ENCODE measurements around the gene EDN2. TPM values are rescaled to one million over a fixed set of nuclear protein-coding genes. Genes with fewer than 3 reads are reported as not detected.

The EDN2 gene
- total RNA-seq, 1 donor from 2014 or later = not detected

GRCh38 chr1:41482001-41482765 is 2.3 kb downstream of the EDN2 start:
- no peak for TF ChIP-seq CTCF (IDR thresholded peaks at IDR 0.05; ENCODE audit: insufficient read depth, low read length, poor library complexity, severe bottlenecking)

DNA sequence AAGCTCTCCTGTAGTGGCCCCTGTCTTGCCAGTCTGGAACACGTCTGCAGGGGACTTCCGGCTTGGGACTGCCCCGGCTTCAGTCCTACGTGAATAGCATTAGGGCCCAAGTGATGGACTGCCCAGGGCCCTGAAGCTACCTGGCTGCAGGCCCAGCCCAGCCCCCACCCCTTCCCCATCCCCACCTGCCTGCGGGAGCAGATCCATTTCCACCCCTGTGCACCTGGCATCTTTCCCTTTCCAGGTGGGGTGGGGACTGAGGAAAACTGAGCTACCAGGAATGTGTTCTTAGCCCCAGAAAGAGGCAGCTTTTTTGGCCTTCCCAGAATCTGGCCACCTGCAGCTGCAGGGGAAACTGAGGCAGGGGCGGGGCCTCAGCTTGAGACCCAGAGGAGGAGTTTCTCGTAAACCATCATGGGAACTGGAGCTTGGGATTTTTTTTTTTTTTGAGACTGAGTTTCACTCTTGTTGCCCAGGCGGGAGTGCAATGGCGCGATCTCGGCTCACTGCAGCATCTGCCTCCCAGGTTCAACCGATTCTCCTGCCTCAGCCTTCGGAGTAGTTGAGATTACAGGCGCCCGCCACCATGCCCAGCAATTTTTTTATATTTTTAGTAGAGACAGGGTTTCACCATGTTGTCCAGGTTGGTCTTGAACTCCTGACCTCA is 3.2 kb downstream of the EDN2 start:
- Histone ChIP-seq H3K27me3 (ENCODE audit: control insufficient read depth, insufficient read depth, low read length) (no peaks in the 10 kb centered on the region), H3K4me3 (ENCODE audit: low read depth, low read length) (no peak overlapping the region), H3K36me3 (ENCODE audit: control insufficient read depth, insufficient read depth, low read length) (no peaks in the 10 kb centered on the region)
- DNase-seq (ENCODE audit: low read depth) = no peak
- no peak for TF ChIP-seq CTCF (IDR thresholded peaks at IDR 0.05; ENCODE audit: insufficient read depth, low read length, poor library complexity, severe bottlenecking)

More at GRCh38 chr1:41482001-41482765, 2.3 kb downstream of the EDN2 start:
- Histone ChIP-seq H3K4me3 (ENCODE audit: low read depth, low read length) (no peak overlapping the region), H3K36me3 (ENCODE audit: control insufficient read depth, insufficient read depth, low read length) (no peaks in the 10 kb centered on the region), H3K27me3 (ENCODE audit: control insufficient read depth, insufficient read depth, low read length) (no peaks in the 10 kb centered on the region)
- DNase-seq (ENCODE audit: low read depth) = no peak

- no peak for TF ChIP-seq CTCF (IDR thresholded peaks at IDR 0.05; ENCODE audit: insufficient read depth, low read length, poor library complexity, severe bottlenecking)
- Histone ChIP-seq H3K4me3 (ENCODE audit: low read depth, low read length) (no peak overlapping the region), H3K36me3 (ENCODE audit: control insufficient read depth, insufficient read depth, low read length) (no peaks in the 10 kb centered on the region), H3K27me3 (ENCODE audit: control insufficient read depth, insufficient read depth, low read length) (no peaks in the 10 kb centered on the region)
- DNase-seq (ENCODE audit: low read depth) = no peak
Measured at GRCh38 chr1:41480204-41481108, 4.0 kb downstream of the EDN2 start.

DNA sequence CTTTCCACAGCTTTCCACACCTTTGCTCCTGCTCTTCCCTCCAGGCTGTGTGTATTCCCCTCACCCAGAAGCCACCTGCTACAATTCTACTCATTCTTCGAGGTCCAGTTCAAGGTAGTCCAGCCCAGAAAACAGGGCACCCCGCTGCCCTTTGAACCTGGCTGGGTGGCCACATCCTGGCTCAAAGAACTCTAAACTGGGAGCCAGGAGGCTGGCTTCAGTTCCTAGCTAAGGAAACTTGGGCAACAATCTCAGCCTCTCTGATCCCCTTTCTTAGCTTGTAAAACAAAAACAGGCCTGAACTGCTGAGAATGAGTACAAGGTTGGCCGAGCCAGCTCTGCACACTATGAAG is 4.7 kb downstream of the EDN2 start:
- no peak for DNase-seq (ENCODE audit: low read depth)
- TF ChIP-seq CTCF (IDR thresholded peaks at IDR 0.05; ENCODE audit: insufficient read depth, low read length, poor library complexity, severe bottlenecking) = no peak
- no peaks in the 10 kb centered on the region for H3K36me3 ChIP-seq (ENCODE audit: control insufficient read depth, insufficient read depth, low read length)
- no peaks in the 10 kb centered on the region for H3K27me3 ChIP-seq (ENCODE audit: control insufficient read depth, insufficient read depth, low read length)
- H3K4me3 ChIP-seq (ENCODE audit: low read depth, low read length) = no peak overlapping the region

DNA sequence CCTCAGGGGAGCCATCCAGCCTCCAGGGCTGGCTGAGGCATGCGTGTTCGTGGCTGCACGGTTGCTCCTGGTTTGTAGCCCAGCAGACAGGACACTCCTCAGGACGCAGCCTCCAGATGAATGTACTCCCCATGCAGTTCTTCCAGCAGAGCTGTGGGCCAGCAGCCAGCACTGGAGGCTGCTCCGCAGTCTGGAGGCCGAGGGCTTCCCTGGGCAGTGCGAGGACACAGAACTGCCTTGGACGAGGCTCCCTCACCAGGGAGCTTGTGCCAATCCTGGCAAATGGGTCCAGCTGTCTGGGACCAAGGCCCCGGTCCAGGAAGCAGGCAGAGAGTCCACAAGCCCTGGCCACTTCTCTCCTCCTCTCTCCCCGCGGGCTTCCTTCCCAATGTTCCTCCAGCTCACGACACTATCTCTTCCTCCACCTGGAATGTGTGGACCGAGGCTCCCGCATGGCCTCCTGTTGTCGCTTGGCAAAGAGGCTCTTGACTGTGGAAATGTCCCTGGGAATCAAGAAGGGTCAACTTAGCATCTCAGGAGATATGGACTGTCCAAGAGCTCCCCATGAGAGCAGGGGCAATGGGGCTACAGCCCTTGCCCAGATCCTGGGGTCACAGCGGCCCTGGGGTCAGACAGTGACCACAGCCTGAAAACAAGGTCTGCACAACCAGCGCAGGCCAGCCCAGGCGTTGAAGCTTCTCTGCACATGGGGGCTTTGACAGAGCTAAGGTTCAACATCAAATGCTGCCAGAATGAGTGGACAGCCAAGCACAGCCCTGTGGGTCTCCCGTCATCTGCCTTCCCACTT is 5.3 kb downstream of the EDN2 start:
- TF ChIP-seq CTCF (IDR thresholded peaks at IDR 0.05; ENCODE audit: insufficient read depth, low read length, poor library complexity, severe bottlenecking) = no peak
- Histone ChIP-seq H3K4me3 (ENCODE audit: low read depth, low read length) (no peak overlapping the region), H3K36me3 (ENCODE audit: control insufficient read depth, insufficient read depth, low read length) (no peaks in the 10 kb centered on the region), H3K27me3 (ENCODE audit: control insufficient read depth, insufficient read depth, low read length) (no peaks in the 10 kb centered on the region)
- DNase-seq (ENCODE audit: low read depth) = no peak

Measured in kidney epithelial cell (primary cell).